Activated CD4-positive, alpha-beta T cell treated with anti-CD3 and anti-CD28 coated beads, Interleukin-2, amount 50 U/mL, for 24 hours (primary cell): ENCODE results near the gene B3GALT4.
A peak's percentile ranks its signal among the peaks of the same experiment; 100 is the strongest.

Source experiments
- DNase-seq, 2 donors: peaks; one replicate each; pipeline ENCODE4 v3.0.0-alpha.2; 2020; ENCODE audit warnings: low read depth in 1 of 2, low spot score in 1 of 2

B3GALT4 gene

DNA sequence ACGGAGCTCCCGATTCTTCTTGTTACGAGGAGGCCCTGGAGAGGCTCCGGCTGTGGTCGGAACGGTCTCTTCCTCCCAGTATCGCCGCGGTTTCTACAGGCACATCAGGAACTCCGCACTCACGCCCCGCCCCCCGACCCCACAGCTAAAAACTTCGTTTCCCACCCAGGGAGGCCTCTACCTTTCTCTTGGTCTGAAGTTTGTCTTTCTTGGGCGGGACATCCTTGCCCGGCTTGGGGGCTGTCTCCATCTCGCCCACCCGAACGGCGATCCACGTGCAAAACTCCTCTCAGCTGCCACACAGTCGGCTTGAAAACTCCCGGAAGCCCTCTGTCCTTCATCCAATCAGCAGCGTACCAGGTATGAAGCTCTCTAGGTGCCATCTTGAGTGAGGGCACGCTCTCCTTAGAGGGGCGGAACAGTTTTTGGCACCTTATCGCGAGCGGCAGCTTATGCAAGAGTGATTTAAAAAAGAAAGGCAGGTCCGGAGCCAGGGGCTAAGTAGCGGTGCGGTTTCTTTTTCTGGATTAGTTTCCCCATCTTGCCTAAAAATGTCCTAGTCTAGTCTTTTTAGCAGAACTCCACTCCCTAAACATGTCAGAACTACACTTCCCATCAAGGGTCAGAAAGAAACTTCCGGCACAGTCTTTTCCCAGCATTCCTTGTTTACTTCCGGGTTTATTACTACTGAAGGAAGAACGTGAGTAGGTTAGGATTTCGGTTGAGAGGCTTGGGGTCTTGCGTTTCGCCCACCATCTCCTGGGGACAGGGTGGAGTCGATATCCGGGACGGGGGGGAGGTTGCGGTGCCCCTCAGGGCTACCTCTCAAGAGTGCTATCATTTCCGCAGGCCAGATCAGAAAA lies 12.2 kb downstream of the B3GALT4 start, which contains the start of the genes PFDN6 and WDR46:
TSS of gene PFDN6 (plus strand) at position 681 of the 863 bp plus-strand sequence. CDS start 256 bp downstream, outside the sequence.
TSS of gene WDR46 (minus strand) at position 319 of the 863 bp plus-strand sequence. CDS start at position 250, 69 bp downstream.
- DNase-seq, result peak; percentile 62 to 75

DNA sequence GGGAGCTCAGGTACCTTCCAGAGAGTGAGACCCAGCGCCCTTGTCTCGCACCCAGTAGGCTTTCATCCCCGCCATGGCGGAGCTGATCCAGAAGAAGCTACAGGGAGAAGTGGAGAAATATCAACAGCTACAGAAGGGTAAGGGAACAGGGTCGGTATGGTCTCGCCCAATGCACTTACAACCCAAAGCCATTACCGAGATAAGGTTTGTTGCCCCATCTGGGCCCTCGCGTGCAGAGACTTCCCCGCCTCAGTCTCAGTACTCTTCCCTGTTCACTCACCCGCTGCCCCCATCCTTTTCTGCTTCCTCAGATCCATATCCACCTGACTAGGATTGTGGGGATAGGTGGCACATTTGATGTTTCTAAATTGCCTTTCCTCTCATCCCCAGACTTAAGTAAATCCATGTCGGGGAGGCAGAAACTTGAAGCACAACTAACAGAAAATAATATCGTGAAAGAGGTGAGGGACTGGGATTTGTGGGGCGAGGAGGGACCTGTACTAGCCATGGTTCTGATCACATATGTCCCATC lies 12.9 kb downstream of the B3GALT4 start:
- DNase-seq, result no peak

DNA sequence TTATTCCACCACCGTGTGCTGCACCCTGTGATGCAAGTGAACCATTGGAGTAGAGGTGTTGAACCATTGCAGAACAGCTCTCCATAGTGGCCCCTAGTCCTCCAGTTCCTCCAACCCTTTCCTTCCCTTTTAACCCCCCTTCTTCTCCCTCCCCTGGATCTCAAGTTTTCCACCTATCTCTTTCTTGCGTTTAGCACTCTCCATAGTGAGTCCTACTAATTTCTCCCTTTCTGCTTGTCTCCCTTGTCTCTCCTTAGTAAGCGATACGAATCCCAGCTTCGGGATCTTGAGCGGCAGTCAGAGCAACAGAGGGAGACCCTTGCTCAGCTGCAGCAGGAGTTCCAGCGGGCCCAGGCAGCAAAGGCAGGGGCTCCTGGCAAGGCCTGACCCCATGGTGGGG lies 13.5 kb downstream of the B3GALT4 start:
- DNase-seq, result no peak

DNA sequence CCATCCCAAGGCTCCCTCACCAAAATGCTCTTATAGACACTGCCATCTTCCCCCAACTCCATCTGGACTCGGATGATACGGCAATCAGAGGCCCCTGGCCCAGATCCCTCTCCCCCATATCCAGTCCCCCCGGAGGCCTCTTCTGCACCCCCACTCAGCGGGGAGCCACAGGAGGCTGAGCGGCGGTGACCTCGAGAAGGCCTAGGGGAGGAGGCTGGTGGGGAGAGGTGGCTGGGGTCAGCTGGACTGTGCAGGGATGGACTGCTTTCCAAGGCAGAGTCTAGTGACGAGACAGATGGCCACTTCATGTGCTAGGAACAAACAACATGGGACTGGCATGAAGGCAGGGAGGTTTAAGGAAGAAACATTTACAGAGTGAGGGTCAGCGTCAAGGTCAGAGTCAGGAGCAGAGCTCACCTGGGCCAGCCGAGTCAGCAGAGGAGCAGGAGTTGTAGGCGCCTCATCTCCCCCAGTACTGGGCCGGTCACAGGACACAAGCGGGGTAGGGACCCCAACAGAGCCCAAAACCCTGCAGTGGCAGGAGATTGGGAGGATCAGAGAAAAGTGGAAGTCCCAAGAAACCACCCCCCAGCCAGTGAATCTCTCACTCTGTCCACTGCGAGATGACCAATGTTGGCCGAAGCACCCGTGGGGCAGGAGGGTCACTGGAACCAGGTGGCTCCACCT lies 16.2 kb downstream of the B3GALT4 start:
- no peak for DNase-seq

DNA sequence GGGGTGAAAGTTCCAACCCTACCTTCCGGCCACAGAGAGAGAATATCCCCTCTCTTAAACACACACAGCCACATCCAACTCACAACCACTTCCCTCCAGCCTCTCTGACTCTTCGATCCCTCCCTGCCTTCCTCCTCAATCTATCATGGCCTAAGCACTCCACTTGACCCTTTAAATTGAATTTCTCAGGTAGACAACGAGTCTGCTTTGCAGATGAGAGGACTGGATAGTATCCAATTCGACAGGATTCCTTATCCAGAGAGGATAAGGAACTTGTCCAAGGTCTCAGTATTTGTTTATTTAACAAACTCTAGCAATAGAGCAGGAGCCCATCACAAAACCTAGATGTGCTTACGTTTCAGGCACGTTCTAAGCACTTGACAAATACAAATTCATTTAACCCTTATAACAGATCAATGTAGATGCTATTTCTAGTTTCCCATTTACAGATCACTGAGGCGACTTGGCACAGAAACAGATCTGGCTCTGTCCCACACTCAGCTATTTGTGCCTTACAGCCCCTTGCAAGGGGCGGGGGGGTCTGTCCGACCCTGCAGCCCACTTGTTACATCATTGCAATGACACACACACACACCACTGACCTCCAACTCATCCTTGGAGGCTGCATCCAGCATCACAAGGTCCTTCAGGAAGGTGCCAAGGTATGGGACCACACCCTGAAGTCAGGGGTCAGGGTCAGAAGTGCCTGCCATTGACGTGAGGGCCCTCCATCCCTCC lies 17.3 kb downstream of the B3GALT4 start:
- DNase-seq, result no peak

DNA sequence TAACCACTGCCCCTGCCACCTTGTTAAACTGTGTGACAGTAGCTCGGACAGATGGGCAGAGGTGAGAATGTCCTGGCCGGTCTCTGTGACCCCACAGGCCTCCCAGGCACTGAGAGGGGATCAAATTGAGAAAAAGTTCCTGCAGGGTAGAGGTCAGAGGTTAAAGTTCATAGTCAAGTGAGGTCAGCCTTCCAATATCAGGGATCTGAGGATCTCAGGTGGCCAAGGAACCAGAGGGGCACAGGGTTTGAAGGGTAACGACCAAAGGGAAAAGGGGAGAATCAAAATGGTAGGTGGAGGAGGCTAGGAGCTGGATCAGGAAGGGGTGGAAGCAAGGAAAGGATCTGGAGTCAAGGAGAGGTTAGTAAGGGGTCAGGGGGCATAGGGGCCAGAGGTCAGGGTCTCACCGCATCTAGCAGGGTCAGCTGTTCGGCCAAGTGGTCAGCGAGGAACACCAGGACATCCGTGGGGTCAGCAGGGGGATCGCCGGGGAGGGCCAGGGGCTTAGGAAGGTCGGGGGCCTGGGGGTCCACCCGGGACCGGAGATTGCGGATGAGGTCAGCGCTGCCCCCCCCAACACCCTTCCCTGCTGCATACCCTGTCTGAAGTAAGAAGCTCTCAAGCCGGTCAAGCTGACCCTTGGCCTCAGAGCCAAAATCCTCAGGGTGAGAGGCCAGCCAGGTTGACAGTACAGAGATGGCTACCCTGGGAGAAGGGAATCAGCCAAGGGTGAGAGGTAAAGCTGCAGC lies 18.9 kb downstream of the B3GALT4 start:
- DNase-seq, result no peak

DNA sequence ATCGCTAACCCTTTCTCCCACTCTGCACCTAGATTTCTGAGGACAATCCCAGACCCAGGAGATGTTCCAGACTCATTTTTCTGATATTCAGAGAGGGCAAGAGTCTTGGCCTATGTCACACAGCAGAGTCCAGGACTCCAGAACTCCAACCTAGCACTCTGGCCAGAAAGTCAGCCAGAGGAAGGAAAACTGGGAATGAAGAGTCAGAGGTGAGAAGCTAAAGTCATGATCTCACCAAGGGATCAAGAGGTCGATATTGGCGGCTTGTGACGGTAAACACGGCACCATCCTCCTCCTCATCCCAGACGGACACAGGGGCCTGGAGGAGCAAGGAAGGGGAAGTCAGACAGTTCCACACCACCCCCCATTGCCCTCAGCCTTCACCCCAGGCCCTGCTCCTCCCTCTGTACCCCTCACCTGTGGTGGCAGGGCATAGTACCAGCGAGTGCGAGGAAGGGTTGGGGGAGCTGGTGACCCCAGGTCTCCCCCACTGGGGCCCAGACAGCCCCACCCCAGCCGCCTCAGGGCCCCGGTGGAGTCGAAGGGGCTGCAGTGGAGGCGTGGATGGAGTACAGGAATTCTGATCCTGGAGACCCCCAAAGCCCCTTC lies 20.0 kb downstream of the B3GALT4 start:
- no peak for DNase-seq

DNA sequence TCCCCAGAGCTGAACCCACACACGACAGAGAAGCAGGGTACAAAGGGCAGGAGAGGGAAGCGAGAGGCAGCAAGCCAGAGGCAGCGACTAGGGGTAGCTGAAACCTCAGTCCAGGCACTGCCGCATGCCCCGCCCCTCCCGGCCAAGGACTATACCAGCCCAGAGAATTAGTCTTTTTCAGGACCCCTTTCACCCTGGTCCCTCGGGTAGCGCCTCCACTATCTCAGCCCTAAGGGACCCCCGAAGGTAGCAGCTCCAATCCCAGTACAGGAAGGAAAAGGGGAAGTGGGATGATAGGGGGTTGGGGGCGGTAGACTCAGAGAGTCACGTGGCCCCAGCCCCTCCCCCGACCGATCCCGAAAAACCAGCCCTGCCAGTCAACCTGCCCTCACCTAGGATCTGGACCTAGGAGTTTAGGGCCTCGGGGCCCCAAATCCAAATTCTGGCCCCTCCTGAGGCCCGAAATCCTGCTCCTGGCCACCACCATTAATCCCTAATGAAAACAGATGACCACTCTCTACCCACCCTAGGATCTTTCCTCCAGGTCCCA lies 20.6 kb downstream of the B3GALT4 start:
- no peak for DNase-seq

DNA sequence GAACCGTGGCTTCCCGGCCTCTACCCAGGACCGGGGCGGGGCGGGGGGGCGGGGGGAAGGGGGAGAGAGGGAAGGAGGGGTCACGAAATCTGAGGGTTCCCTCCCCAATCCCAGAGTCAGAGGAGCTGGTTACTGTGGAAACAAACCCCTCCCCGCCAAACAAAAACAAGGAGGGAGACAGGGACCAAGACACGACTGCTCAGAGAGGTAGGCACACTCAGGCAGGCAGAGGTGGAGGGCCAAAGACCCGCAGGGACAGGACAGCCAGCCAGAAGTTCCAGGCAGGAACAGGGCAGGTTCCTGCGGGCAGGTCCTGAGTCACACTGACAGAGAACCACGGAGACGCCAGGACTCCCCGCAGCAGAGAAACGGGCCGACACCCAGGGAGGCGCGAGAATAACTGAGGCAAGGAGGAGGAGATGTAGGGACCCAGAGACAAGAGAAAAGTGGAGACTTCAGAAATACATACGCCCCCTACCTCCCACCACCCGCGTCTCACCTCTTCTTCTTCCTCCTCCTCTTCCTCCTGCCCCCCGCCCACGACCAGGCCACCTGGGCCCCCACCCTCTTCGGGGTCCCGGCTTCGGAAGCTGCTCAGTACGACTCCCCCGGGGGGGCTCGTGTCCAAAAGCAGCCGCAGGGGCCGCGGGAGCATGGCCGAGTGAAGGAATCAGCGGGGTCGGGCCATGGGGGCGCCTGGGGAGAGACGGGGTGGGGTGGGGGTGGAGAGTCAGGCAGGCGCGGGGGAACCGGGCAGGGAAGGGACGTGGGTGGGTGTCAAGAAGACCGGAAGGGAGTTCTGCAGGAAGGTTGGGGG lies 21.2 kb downstream of the B3GALT4 start:
- DNase-seq, result no peak

DNA sequence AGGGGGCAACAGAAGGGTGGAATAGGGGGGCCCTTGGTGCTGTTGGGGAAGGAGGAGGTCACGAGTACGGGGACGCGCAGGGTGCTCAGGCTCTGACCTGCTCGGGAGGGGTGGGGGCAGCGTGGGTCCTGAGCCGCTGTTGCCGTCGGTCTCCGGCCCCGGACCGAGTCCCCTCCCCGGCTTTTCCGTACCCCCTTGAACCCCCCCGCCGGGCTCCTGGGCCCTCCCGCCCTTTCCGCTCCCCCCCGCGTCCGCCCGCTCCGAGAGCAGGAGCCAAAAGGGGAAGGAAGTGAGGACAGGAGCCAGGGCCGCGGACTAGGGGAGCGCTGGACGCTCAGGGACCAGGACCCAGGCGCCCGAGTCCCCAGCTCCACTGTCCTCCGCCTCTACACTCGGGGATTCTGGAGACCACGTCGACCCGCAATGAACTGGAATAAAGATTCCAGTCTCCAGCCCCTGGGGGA lies 21.9 kb downstream of the B3GALT4 start, which contains the start of gene RGL2:
TSS of gene RGL2 (minus strand) at position 170 of the 464 bp plus-strand sequence. CDS start 332 bp downstream, outside the sequence.
- no peak for DNase-seq

DNA sequence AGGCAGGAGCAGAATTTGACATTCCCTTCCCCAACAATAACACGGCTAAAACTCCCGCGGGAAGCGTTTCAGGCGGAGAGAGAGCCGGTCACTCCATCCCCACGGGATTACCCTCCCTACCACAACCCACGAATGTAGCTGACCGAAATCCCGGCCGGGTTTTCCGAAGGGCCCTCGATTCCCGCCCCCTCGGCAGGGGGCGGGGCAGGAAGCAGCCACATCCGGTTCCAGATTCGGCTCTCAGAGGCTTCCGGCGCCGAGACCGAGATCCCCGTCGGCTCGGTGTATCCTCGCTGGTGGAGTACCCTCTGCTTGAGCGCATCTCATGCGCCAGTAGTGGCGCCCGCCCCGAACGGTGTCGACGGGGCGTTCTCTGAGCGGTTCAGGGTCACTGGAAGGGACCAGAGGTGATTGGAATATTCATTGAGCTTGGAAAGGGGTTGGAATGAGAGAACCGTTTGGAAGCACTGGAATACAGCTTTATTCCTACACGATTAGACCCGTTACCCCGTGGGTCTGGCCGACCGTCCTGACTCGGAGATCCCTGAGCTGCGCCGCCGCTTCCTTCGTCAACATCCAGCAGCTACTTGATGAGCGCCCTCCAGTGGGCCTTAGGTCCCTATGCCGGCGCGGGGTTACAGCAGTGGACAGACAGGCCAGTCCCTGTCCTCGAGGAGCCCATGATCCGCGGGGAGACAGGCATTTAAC lies 22.5 kb downstream of the B3GALT4 start:
- peak; percentile 87 to 91 for DNase-seq

DNA sequence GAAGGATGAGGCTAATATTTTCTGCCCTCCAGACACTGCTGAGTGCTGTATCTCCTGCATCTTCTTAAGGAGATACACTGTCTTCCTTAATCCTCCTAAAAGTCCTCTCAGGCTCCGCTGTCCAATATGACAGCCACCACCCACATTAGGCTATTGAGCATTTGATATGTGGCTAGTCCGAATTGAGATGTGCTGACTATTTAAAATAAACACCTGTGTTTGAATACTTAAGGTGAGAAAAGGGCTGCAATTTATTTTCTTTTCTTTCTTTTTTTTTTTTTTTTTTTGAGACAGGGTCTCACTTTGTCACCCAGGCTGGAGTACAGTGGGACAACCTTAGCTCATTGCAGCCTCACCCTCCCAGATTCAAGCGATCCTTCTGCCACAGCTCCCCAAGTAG lies 25.0 kb downstream of the B3GALT4 start:
- DNase-seq, result no peak

DNA sequence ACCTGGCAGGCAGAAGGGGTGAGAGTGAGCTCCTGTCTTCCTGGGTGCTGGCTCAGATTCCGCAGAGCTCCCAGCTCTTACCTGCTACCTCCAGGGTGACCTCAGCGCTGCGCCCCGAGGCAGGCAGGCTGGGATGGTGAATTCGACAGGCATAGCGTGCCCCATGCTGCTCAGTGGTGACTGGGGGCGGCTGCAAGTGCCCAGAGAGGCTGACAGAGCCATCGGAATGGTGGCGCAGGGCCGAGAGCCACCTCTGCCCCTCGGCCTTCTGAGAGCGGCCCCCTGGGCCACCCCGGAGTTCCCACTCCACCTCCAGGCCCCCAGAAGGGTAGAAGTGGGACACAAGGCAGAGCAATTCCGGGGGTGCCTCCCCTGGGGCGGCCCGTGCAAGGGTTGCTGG lies 27.3 kb downstream of the B3GALT4 start:
- no peak for DNase-seq

DNA sequence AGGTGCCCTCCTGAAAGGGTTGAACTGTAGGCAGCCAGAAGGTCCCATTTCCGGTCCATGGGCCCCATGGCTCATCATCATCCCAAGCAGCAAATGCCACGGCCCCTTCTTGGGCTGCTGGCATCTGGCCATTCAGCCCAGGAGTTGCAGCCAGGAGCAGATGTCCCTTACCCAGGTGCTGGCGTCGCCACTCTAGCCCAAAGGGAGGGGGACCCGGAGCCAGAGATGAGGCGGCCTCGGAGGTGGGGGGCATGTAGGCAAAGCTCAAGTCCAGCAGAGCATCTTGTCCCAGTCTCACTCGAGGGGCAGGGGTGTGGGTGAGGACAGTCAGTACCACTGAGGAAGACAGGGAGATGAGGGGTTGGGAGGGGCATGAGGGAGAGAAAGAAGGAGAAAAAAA lies 28.1 kb downstream of the B3GALT4 start:
- no peak for DNase-seq

DNA sequence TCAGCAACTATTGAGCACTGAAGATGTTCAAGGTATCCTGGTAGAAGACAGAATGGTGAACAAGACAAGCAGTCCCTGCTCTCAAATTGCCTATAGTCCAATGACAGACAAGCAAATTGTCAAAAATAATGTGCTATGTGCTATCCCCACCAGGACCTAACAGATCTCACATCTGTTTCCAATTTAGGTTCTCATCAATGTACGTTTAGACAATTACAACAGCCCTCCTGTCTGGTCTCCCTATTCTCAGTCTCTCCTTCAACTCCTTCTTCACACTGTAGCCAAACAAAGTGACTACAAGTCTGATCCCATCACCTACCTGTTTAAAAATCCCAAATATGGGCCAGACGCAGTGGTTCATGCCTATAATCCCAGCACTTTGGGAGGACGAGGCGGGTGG lies 29.4 kb downstream of the B3GALT4 start:
- DNase-seq, result no peak

DNA sequence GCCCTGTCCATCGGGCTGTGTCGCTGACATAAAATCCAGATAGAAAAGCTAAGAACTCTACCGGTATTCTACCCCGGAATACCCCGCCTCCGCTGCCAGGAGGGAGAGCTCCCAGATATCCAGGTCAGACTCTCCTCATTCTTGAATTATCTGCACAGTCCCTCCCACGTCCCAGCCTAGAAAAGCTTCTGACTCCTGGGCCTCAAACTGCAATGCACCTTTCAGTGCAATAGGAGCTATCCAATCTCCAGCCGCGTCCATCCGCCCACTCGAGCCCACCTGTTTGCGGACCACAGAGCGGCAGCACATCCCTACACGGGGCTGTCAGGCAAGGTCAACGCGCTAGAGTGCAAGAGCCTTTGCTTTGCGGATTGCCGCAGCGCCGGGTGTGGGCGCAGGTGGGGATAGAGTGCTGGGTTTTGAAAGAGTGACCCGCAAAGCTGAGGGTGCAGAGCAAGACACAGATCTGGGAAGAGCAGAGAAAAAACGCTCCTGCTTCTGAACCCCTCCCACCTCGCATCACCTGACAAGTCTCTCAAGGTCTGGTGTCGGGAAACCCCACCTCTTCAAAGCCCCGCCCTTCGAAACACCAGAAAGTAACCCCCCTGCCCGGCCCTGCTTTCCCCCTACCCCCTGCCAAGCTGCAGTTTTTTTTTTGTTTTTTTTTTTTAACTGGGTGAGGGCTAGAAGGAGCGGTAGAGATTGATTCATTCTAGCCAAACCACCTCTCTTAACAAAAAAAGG lies 35.6 kb downstream of the B3GALT4 start:
- DNase-seq, result peak; percentile 46 to 76

DNA sequence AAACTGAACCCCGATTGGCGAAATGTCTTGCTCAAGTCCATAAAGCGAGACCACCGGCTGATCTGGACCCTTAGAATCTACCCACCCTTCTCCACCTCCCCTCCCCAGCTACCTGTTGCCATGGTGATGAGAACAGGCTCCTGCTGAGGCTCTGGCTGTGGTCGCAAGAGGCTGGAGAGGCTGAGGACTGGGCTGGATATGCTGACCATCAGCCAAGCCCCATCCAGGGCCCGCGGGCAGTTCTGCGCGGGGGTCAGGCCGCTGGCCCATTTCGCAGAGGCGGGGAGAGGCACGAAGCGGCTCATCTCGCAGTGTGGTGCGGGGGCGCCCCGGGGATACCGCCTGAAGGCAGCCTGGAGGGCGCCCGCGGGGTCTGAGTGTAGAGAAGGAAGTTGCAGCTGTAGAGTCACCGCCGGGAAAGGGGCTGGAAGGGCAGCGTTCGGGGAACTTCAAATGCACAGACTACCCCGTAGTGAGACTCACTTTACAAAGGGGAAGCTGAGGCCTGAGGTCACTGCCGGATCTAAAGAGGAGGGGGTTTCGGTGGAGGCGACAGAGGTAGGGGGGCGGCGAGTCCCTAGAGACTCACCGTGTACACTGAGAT lies 36.3 kb downstream of the B3GALT4 start:
- peak in 1 of 2 donors; percentile 32 for DNase-seq
